NCI-H187 treated with DMSO at 0.1 percent for 48 hours (cell line): ENCODE results near the gene OTUD4.
"Not testable (repeated sequence)": the region's sequence is repeated elsewhere in the genome, so short reads cannot be mapped to it uniquely, and the experiment has no call there.

ENCODE experiments used
- DNase-seq: peaks from one replicate; lab custom pipeline; 2025; lab: John Stamatoyannopoulos, UW

OTUD4 gene, protein sequence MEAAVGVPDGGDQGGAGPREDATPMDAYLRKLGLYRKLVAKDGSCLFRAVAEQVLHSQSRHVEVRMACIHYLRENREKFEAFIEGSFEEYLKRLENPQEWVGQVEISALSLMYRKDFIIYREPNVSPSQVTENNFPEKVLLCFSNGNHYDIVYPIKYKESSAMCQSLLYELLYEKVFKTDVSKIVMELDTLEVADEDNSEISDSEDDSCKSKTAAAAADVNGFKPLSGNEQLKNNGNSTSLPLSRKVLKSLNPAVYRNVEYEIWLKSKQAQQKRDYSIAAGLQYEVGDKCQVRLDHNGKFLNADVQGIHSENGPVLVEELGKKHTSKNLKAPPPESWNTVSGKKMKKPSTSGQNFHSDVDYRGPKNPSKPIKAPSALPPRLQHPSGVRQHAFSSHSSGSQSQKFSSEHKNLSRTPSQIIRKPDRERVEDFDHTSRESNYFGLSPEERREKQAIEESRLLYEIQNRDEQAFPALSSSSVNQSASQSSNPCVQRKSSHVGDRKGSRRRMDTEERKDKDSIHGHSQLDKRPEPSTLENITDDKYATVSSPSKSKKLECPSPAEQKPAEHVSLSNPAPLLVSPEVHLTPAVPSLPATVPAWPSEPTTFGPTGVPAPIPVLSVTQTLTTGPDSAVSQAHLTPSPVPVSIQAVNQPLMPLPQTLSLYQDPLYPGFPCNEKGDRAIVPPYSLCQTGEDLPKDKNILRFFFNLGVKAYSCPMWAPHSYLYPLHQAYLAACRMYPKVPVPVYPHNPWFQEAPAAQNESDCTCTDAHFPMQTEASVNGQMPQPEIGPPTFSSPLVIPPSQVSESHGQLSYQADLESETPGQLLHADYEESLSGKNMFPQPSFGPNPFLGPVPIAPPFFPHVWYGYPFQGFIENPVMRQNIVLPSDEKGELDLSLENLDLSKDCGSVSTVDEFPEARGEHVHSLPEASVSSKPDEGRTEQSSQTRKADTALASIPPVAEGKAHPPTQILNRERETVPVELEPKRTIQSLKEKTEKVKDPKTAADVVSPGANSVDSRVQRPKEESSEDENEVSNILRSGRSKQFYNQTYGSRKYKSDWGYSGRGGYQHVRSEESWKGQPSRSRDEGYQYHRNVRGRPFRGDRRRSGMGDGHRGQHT

DNA sequence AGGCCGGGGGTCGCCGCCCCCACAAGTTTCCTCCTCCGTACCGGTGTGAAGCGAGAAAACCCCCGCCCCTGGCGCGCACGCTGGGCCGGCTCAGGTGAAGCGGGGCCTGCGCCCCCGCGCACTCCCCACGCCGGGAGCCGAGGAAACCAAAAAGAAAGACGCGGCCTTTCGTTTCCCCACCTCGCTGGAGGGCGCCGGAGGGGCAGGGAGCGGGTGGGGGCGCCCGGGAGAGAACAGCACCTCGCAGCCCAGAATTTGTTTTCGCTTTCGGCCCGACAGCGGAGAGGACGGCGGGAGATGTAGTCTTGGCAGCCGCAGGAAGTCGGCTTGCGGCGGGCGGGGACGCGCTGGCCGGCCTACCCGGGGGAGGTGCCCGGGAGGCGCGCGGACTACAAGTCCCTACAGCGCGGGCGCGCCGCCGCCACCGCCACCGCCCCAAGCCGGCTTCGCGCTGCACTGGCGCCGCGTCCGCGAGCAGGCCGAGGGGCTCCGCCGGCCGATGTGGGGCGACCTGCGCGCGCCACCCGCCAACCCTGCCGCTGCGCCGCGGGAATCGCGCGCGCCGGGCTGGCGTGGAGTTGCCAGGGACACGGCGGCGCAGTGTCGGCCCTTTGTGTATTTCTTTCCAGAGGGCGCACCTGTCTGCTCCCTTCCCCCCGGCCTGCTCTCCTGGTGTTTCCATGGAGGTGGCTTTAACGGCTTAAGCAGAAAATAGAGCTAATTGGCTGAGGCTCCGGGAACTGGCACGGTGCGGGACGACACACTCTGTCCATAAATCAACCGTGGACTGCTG lies at the start of gene OTUD4:
OTUD4 (minus strand) TSS at position 292 of the 793 bp plus-strand sequence. CDS start 616 bp downstream, outside the sequence.
- peak; percentile 49 for DNase-seq

DNA sequence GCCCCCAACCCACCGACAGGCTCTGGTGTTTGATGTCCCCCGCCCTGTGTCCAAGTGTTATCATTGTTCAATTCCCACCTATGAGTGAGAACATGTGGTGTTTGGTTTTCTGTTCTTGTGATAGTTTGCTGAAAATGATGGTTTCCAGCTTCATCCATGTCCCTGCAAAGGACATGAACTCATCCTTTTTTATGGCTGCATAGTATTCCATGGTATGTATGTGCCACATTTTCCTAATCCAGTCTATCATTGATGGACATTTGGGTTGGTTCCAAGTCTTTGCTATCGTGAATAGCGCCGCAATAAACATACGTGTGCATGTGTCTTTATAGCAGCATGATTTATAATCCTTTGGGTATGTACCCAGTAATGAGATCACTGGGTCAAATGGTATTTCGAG lies 42.8 kb upstream of the OTUD4 start:
- DNase-seq: not testable (repeated sequence)

DNA sequence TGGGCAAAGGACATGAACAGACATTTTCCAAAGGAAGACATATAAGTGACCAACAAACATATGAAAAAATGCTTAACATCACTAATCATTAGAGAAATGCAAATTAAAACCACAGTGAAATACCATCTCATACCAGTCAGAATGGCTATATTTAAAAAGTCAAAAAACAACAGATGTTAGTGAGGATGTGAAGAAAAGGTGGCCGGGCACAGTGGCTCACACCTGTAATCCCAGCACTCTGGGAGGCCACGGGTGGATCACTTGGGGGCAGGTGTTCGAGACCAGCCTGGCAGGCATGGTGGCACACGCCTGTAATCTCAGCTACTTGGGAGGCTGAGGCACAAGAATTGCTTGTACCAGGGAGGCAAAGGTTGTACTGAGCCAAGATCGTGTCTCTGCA lies 41.1 kb upstream of the OTUD4 start:
- not testable (repeated sequence) for DNase-seq

DNA sequence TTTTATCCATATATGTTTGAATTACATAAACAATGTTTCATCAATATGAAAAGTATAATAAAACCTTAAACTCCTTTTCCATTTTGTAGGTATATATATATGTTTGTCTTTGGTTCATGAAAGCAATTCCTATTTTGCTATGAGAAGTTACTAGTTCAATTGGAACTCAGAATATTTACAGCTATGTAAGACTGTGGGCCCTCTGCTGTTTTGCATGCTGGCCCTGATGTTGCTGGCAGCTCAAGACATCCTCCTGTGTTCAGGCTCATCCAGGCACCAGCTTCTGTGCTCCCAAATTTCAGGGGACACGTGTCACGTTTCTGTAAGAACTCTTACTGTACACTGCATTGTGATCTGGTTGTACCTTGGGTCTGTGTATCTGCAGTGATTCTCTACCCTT lies 38.7 kb upstream of the OTUD4 start:
- no peak for DNase-seq

DNA sequence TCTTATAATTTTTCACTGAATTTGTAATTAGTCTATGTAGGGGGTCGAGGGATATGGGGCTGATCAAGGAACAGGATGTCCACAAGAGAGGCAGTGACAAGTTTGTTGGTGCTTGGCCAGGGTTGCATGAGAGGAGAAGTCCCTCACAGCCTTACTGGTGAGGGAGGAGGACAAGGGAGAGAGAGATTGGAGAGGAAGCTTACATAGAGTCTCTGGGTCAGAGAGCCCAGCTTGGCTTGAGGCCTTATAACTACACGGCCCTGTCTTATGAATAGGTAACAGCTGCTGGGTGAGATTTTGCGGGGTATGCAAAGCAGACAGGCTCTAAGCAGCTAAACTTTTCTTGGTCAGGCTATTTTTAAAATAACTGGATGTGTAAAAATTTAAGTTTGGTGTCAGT lies 37.9 kb upstream of the OTUD4 start:
- no peak for DNase-seq

DNA sequence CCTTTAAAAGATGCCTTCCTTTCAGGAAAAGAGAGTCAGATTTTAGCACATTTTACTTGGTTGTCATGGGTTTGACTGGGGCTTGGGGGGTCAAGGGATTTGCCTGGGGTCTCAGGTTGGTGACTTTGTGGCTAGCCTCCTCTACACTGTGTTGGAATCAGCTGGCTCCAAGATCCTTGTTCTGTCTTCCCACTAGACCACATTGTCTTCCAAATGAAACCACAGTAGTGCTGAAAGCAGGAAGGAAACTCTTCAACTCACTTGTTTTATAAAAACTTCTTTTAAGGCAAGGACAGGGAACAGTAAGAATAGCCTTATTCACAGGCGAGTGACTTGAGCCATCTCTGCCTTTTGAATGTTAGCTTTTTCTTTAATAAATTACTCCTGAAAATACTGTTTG lies 37.0 kb upstream of the OTUD4 start:
- DNase-seq: no peak

DNA sequence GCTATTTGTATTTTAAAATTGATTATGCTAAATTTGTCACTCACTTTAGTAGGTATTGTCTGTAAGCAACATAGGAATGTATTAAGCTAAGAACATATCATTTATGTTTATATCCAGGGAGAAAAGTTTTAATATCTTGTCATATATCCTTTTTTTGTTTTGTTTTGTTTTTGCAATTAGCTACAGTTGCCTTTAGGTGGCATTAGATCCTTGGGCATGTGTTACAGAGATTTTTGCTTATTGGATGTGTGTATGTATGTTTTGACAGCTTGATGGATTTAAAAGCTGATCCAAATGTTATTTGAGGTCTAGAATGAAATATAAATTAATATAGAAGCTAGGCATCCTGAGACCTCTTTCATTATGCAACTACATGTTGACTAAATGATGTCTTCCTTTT lies 36.1 kb upstream of the OTUD4 start:
- DNase-seq: no peak

DNA sequence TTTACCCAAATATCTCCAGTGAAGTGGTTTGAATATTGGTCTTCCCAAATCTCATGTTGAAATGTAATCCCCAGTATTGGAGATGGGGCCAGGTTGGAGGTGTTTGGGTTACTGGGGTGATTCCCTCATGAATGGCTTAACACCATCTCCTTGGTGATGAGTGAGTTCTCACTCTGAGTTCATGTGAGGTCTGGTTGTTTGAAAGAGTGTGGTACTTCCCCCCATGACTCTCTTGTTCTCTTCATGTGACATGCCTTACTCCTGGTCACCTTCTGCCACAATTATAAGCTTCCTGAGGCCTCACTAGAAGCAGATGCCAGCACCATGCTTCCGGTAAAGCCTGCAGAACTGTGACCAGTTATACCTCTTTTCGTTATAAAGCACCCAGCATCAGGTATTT lies 32.9 kb upstream of the OTUD4 start:
- DNase-seq: no peak

DNA sequence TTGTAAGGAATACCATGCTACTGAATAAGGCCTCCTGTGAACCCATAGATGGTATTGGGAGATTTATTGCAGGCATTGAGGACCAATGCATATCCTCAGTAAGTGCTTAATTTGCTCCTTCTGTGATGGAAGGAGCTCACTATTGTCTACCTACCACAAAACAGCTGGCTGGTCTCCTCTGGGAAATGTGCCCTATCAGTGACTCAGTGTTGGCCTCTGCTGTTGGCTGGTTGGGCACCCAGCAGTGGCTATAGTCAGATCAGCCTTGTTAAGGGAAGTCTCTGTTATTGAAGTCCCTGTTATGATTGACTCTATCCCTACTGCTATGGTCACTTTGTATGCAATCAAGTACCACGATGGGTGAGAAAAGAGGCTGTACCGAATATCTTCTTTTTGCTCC lies 27.5 kb upstream of the OTUD4 start:
- no peak for DNase-seq

DNA sequence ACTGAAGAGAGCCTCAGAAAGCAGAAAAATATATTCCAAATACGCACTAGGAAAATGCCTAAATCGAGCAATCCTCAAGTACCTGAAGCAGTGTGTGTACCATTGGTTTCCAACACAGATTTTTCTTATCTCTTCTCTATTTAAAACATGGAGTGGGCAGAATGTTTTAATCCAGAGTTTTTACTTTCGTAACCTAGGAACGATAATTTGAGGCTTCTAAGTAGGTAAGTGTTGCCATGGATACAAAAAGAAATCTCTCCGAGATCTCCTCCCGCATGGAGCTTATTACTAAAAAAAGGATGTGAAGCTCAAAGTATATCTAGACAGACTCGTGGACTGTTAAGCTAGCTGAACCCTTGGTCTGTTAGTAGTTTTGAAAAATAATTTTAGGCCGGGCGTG lies 23.0 kb upstream of the OTUD4 start:
- DNase-seq: no peak

DNA sequence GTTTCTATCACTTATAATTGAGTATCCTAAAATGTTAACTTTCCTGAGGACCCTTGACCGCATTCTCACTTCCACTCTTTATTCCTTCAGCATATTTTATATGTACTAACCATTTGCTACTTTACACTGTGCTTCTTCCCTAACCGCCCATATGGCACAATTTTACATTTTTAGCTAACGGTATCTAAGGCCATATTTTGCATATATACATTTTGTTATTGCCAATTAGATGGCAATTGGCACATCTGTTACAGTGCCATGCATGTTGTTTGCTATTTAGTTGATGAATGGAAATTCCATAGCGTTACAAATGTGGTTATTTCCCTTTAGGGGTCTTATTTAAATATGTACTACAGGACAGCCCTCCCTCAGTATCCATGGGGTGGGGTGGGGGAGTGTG lies 20.0 kb upstream of the OTUD4 start:
- DNase-seq: no peak

DNA sequence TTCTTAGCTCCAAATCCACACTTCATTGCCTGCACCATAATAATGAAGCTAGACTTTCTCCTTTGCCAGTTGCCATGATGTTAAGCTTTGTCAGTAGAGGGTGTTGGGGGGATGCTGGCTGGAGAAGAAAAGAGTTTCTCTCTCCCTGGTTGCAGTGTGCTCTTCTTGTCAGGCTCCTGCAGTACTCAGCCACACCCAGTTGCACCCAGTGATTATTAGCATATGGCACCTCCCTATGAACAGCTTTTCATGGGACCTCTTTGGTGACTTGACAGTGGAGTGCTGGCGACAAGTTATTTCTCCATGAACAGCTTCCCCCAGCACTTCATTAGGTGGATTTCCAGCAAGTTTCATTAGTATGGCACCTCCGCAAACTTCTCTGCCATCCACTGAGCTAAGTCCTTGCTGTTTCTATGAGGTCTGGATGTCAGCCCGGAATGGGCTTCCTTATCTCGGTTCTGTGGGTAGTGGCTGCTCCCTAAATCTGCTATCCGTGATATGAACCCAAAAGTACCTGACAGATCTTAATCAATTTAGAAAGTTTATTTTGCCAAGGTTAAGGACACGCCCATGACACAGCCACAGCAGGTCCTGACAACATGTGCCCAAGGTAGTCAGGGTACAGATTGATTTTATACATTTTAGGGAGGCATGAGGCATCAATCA lies 18.8 kb upstream of the OTUD4 start:
- DNase-seq: no peak

DNA sequence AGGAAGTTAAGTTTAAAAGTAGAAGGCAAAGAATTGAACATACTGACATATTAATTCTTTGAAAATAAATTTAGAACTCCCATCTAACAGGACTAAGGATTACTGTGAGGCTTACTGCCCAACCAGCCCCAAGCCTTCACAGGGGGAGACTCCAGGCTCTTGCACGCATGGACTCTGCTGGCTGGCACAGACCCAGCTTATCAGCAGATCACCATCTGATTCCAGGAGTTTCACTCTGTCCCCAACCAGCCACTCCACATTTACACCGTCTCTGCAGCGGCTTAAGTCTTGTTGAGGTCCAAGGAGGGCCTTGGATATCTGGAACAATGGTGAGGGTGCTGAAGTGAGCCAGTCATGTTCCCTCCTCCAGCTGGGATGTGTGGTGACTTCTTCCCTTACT lies 16.4 kb upstream of the OTUD4 start:
- no peak for DNase-seq

DNA sequence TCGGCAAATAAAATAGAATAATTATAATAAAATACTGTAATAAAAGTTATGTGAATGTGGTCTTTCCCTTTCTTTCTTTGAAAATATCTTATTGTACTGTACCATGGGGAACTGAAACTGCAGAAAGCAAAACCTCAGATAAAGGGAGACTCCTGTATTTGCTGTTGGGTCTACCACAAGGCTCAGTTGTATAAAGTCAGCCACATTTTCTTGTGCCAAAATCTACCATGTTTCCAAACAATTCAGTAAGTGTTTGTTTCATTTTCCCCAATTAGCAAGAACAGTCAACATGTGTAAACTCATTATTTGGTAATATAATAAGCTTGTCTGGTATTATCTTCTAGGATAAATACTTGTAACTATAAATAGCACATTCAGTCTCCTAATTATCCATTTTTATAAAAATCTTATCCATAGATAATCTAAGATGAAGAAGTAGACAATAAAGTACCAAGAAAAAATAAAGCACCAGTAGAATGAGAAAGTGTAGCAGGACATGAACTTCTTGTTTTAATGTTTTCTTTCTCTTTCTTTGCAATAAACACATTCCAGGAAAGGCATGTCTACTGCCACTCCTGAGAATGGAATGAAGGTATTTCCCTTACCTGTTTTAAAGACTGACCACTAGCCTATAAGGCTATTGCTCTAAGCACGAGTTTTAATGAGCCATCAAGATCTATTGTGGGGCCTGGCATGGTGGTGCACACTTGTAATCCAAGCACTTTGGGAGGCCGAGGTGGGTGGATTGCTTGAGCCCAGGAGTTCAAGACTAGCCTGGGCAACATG lies 15.0 kb upstream of the OTUD4 start:
- DNase-seq: no peak

DNA sequence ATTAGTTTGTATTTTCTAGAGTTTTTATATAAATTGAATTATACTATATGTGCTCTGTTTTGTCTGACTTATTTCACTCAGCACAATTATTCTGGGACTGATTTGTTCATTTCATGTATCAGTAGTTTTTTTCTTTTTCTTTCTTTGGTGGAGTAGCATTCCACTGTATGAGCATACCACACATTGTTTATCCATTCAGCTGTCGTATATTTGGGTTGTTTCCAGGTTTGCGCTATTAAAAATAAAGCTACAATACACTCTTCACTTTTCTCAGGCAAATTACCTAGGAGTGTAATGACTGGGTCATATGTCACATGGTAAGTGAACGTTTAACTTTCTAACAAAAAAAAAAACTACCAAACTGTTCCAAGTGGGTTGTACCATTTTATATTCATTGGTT lies 9.6 kb upstream of the OTUD4 start:
- no peak for DNase-seq

DNA sequence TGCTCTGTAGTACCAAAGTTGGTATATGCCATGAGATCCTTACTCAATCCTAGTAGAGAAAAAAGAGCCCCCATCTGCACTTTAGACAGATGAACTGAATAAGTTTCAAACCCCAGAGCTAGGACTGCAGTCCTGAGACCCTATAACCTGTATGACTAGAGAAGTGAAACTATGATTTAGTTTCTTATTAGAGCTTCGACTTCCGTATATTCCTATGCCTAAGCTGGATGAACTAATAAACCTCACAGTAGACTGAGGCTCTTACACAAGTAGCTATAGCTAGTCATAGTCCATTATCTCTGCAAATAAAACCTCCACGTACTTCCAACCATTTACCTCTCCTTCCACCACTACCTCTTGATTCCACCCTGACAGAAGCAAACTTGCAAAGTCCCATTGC lies 6.3 kb upstream of the OTUD4 start:
- DNase-seq: no peak

DNA sequence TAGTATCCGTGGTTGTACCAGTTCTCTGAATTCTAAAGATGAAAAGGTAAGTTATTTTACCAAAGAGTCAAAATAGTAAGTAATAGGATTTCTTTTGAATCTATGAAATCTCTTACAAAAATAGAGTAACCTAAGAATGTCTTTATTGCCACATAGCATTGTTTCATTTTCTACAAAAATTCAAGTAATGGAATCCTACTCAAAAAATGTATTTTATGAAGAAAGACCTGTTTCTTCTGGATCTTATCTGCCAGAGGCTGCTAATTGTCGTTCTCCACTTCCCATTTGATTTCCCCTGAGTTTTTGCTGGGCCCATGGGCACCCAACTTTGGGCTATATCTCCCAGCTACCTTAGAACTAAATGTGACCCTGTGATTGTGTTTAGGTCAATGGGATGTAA lies 3.2 kb upstream of the OTUD4 start:
- no peak for DNase-seq

DNA sequence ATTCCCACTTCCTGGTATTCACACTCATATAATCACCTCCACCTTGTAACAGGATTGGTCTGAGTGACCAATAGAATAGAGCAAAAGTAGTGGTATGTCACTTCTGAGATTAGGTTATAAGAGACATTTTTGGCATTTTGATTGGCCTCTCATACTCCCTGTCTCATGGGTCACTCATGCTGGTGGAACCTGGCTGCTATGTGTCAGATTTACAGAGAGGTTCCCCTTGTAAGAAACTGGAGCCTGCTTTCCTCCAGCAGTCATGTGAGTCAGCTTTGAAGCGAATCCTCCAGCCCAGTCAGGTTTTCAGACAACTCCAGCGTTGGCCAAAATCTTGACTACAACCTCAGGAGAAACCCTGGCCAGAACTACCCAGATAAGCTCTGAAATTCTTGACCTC lies 2.6 kb upstream of the OTUD4 start:
- DNase-seq: no peak

DNA sequence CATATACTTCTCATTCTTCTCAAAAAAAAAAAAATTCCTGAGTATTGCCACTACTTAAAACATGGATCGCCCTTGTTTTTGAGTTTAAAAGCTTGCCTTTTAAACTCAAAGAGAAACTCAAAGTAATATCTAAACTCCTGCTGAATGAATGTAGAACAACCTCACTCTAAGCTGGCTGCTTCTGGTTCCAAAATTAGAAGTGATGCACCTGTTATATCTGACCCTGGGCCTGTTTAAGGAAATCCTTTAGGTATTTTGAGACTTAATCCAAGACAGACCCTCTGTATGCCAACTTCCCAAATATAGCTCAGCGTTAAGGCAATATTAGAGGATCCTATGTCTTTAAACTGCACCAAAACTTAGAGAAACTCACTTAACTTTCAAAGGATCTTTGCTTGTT lies 1.8 kb upstream of the OTUD4 start:
- no peak for DNase-seq

DNA sequence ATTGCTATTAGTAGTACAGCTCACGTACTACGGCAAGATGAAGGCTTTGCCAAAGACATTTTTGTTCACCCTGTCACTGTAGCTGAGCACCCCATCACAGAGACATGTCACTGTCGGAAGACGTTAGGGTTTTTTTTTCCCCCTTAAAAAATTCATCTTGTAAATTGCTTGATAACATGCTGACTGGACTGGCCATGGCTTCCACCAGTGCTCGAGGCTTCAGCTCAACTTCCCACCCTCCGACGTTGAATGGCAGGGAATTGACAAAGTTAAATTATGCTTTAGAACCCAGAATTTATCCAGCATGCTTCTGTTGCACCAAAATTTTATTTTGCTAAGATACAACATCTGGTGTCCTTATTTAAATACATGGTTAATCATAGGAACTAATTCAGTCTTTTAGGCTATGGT lies 707 bp upstream of the OTUD4 start:
- DNase-seq: no peak

DNA sequence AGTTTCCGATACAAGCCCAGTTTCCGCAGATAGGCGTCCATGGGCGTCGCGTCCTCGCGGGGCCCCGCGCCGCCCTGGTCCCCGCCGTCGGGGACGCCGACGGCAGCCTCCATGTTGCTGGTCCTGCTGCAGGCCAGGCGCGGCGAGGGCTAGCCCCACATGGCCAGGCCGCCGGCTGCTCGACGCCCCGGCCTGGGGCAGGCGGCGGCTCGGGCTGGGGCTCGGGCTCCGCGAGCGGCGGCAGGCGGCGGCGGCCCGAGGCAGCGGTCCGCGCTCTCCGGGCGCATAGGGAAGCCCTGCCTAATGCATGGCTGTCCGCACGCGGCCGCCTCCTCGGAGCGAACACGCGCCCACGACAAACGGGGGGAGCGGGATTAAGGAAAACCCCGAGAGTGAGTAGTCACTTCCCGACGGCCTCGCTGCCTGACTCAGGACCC lies 510 bp downstream of the OTUD4 start:
- not testable (repeated sequence) for DNase-seq
